BE2C (cell line): ENCODE results near the gene RND1.

Source experiments
- DNase-seq: peaks from one replicate; pipeline ENCODE4 v3.0.0-alpha.2; 2020
- H3K27me3 ChIP-seq: fragments of 250-450 bp; sonication (Bioruptor Pico); 2 replicates; pipeline ENCODE4 v1.5.1; 2020; ENCODE audit warnings: mild to moderate bottlenecking
- H3K36me3 ChIP-seq: fragments of 250-450 bp; sonication (Bioruptor Pico); 2 replicates; pipeline ENCODE4 v1.5.1; 2020; ENCODE audit warnings: mild to moderate bottlenecking
- H3K4me1 ChIP-seq: fragments of 250-450 bp; sonication (Bioruptor Pico); 2 replicates; pipeline ENCODE4 v1.5.1; 2020
- H3K4me3 ChIP-seq: 2 replicates; pipeline ENCODE4 v1.5.1; 2011; ENCODE audit warnings: low read depth, low read length
- H3K9me3 ChIP-seq: fragments of 250-450 bp; sonication (Bioruptor Pico); 2 replicates; pipeline ENCODE4 v1.5.1; 2020
- TF ChIP-seq, protein P1 (sequence below): IDR thresholded peaks from 2 replicates; pipeline ENCODE4 v1.5.1; 2012; ENCODE audit warnings: mild to moderate bottlenecking, low read depth, low read length

RND1 gene

DNA sequence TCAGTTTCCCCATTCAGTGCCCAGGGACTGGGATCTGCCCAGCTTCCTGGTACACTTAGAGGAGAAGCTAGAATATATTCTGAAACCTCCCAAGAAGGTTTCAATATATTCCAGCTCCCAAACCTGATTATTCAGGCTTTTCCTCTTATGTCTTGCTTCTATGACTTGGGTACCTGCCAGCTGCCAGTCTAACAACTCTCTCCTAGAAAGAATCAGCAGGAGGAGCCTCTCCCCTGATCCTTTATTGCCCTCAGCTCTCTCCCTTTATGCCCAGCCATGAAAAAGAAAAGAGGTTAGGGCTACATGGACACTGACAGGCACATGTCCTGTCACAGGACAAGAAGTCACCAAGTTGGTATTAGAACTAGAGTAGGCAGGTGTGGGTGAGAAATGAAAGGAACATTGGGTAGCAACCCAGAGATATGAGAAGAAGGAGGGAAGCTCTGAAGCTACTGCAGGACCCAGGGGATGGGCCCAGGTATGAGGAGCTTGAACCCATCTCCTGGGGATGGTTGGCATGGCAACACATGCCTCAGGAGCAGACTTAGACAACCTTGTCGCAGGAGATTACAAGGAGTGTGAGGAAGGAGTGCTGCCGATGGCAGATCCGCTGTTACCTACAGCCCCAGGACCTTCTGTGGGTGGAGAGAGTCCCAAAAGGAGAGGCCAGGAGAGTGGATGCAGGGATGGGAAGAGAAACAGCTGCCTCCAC is 49.4 kb downstream of the RND1 start:
- TF ChIP-seq, protein P1, sequence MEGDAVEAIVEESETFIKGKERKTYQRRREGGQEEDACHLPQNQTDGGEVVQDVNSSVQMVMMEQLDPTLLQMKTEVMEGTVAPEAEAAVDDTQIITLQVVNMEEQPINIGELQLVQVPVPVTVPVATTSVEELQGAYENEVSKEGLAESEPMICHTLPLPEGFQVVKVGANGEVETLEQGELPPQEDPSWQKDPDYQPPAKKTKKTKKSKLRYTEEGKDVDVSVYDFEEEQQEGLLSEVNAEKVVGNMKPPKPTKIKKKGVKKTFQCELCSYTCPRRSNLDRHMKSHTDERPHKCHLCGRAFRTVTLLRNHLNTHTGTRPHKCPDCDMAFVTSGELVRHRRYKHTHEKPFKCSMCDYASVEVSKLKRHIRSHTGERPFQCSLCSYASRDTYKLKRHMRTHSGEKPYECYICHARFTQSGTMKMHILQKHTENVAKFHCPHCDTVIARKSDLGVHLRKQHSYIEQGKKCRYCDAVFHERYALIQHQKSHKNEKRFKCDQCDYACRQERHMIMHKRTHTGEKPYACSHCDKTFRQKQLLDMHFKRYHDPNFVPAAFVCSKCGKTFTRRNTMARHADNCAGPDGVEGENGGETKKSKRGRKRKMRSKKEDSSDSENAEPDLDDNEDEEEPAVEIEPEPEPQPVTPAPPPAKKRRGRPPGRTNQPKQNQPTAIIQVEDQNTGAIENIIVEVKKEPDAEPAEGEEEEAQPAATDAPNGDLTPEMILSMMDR, result no peak
- H3K4me3 ChIP-seq, result peak overlapping the region; percentile 90
- H3K27me3 ChIP-seq, result no peaks in the 10 kb centered on the region
- peaks cover 3% of the 10 kb centered on the region for H3K4me1 ChIP-seq
- no peak for DNase-seq
- H3K36me3 ChIP-seq, result no peaks in the 10 kb centered on the region
- no peaks in the 10 kb centered on the region for H3K9me3 ChIP-seq

DNA sequence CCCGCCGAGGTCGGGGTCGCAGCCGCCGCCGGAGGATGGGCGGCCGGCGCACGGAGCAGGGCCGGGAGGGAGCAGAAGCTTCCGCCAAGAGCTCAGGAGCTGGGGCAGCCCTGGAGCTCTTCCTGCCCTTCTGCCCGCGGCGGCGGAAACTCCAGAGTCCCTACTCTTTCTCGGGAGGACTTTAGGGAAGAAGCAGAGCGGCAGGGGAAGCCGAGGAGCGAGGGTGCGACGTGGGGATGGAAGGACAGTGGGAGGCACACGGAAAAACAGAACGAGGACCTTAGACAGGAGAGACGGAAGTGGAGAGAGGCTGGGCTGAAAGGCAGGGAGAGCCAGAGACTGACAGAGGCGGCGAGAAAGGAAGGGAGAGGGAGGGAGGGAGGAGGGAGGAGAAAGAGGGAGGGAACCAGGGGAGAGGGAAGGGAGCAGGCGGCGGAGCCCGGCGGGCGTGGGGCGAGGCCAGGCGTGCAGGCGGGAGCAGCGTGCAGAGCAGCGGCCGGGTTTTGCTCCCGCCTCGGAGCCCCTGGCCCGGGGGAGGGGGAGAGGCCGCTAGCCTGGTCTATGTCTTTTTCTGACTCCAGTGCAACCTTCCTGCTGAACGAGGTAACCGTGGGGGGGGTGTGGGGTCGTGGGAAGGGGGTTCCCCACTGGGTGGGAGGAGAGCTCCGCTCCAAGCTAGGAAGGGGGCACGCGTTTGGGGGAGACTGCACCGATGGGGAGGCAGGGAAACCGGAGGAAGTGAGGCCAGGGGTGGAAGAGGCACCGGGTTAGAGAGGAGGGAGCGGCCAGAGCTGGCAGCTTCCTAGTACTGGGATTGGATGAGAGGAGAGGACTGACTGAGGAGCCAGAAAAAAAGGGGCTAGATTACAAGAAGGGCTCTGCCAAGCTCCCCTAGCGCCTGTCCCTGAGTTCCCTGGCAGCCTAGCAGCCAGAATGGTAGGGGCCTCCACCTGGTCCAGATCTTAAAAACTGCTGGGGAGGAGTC is 50.3 kb downstream of the RND1 start:
- peak; percentile 88 for DNase-seq
- no peaks in the 10 kb centered on the region for H3K9me3 ChIP-seq
- peaks cover 3% of the 10 kb centered on the region for H3K4me1 ChIP-seq
- TF ChIP-seq, protein P1, result no peak
- no peaks in the 10 kb centered on the region for H3K36me3 ChIP-seq
- no peaks in the 10 kb centered on the region for H3K27me3 ChIP-seq
- peak overlapping the region; percentile 90 for H3K4me3 ChIP-seq

DNA sequence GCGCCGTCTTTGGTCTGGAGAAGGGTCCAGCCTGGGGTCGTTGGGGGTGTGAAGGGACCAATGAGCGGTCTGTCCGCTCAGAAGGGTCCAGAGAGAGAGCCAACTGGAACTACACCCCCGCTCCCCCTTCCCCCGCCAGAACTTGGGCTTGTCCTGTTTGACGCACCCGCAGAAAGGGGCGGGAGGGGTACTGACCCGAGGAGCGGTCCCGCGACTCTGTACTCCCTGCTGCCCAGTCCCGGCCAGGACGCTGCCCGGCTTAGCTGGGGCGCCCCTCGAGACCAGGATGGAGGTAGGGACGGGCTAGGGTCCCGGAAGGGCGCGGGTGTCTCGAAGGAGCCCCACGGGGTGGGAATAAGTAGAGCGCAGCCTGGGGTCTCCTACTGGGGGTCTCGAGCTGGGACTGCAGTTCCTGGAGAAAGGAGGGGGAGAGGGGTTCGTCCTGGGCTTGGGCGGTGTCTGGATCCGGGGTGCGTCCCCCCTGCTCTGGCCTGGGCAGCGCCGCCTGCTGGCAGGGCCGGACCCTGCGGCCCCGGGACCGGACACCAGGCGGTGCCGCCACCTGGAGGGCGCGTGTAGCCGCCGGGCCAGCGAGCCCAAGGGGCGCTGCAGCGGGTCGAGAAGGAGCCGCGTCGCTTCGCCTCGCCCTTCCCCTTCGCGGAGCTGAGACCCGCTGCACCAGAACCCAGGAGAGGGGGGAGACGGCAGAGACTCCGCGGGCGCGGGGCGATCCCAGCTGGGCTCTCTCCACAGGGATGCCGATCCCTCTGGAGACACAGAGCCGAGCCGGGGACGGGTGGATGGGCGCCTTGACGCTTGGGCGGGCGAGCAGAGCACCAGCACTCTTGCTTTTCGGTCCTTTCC is 51.2 kb downstream of the RND1 start:
- Histone ChIP-seq H3K9me3 (no peaks in the 10 kb centered on the region), H3K27me3 (no peaks in the 10 kb centered on the region), H3K4me1 (peaks cover 3% of the 10 kb centered on the region), H3K4me3 (peak overlapping the region; percentile 90), H3K36me3 (no peaks in the 10 kb centered on the region)
- TF ChIP-seq, protein P1, result peak; percentile 88
- peak; percentile 90 for DNase-seq

DNA sequence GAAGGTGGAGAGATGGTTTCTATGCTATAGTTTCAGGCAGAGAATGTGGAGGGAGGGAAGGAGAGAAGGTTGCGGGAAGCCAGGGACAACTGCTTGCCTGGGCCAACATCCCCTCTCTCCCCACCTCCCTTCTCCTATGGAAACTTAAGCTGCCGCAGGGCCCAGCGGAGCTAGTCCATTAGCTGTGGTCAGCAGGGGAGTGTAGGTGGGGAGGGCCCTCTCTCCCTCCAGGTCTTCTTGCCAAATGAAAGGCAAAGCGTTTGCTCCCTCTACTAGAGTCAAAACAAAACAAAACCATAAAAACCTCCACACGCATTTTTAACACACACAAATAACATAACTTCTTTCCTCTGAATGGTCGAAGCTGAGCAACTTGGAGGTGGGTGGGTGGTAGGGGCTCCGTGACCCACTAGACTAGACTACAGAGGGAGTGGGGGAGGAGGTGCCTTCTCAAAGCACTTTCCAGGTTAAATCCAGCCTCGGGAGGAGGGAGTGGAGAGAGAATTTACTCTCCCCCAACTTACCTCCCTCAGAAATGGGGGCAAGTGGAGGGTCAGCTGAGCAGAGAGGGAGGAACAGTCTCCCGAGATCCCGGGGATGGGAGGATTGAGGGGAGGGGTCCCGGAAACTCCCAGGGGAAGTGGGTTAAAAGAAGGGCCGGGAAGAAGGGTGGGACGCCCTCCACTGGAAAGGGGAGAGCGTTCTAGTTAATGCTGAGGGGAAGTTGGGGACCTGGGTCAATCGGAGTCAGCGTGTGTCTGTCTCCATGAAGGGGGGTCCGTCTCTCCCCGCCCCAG is 52.0 kb downstream of the RND1 start:
- Histone ChIP-seq H3K9me3 (no peaks in the 10 kb centered on the region), H3K4me3 (peak overlapping the region; percentile 90), H3K36me3 (no peaks in the 10 kb centered on the region), H3K4me1 (peaks cover 3% of the 10 kb centered on the region), H3K27me3 (no peaks in the 10 kb centered on the region)
- DNase-seq, result no peak
- TF ChIP-seq, protein P1, result no peak

DNA sequence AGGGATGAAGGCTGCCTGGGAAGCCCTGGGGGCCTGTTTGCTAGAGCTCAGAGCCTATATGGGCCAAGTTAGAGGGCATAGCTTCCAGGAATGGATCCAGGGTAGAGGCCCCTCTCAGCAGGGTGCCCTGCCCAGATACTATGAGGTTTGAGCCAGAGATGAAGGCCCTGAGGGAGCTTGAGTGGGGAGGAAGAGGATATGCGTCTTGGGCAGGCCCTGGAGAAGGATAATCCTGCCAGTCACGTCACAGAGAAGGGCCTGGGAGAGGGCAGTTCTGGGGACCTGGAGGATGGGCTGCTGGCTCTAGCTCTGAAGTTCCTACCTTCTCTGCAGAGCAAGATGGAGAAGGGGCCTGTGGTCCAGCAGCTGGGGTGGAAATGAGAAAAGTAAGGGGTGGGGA is 53.3 kb downstream of the RND1 start:
- no peaks in the 10 kb centered on the region for H3K36me3 ChIP-seq
- no peaks in the 10 kb centered on the region for H3K27me3 ChIP-seq
- DNase-seq, result no peak
- TF ChIP-seq, protein P1, result no peak
- no peaks in the 10 kb centered on the region for H3K9me3 ChIP-seq
- no peak overlapping the region for H3K4me3 ChIP-seq
- H3K4me1 ChIP-seq, result peaks cover 3% of the 10 kb centered on the region
